Right lung (tissue), 5 donors: Measurements from ENCODE around the gene PSMD3. TPM values are rescaled to one million over a fixed set of nuclear protein-coding genes. Genes with fewer than 3 reads are reported as not detected.

Source experiments
- polyA plus RNA-seq, 5 donors: library from polyadenylated mRNA; unstranded; fragments of 120-200 nt; gene quantifications; one replicate each; pipeline versions ENCODE4 v1.2.1 to v1.2.3, GENCODE V29; 2013; ENCODE audit warnings: inconsistent platforms in 1 of 5, low replicate concordance in 1 of 5; ENCODE audit not compliant: insufficient read length in 5 of 5, insufficient read depth in 1 of 5

Gene PSMD3
- polyA plus RNA-seq, 5 donors: 74.5 to 110 (median 93.0) TPM

Other genes with a start within 250 kb of the PSMD3 start
- gene GRB7, start 242.9 kb upstream of the PSMD3 start, polyA plus RNA-seq: 10 to 100 TPM; 23.9 to 32.7 (median 28.0) TPM
- 1 to 10 TPM; 1.1 to 1.8 (median 1.3) TPM for gene IKZF3, start 116.5 kb upstream of the PSMD3 start, polyA plus RNA-seq
- not detected for gene ZPBP2, start 112.6 kb upstream of the PSMD3 start, polyA plus RNA-seq
- gene GSDMB, start 62.2 kb upstream of the PSMD3 start, polyA plus RNA-seq: 10 to 100 TPM; 19.8 to 31.2 (median 24.9) TPM
- gene ORMDL3, start 53.2 kb upstream of the PSMD3 start, polyA plus RNA-seq: 10 to 100 TPM; 76.5 to 88.5 (median 84.4) TPM
- gene LRRC3C, start 53.1 kb upstream of the PSMD3 start, polyA plus RNA-seq: under 1 TPM in 2 of 5 donors, not detected in 3; 0.18 to 0.20 TPM
- gene GSDMA, start 17.8 kb upstream of the PSMD3 start, polyA plus RNA-seq: 1 to 10 TPM in 1 of 5 donors, under 1 TPM in 4; 0.47 to 1.1 (median 0.75) TPM
- under 1 TPM in 3 of 5 donors, not detected in 2; 0.14 to 0.28 (median 0.18) TPM for gene CSF3, start 34.6 kb downstream of the PSMD3 start, polyA plus RNA-seq
- gene MED24, start 73.6 kb downstream of the PSMD3 start, polyA plus RNA-seq: 100 to 1,000 TPM in 3 of 5 donors, 10 to 100 TPM in 2; 98.3 to 131 (median 111) TPM
- gene THRA, start 82.2 kb downstream of the PSMD3 start, polyA plus RNA-seq: 10 to 100 TPM; 61.9 to 86.3 (median 72.0) TPM
- 1 to 10 TPM; 2.3 to 5.2 (median 4.6) TPM for gene NR1D1, start 119.8 kb downstream of the PSMD3 start, polyA plus RNA-seq
- 100 to 1,000 TPM; 152 to 206 (median 187) TPM for gene MSL1, start 141.2 kb downstream of the PSMD3 start, polyA plus RNA-seq
- 100 to 1,000 TPM in 4 of 5 donors, 10 to 100 TPM in 1; 96.2 to 131 (median 113) TPM for gene CASC3, start 159.7 kb downstream of the PSMD3 start, polyA plus RNA-seq
- gene RAPGEFL1, start 196.7 kb downstream of the PSMD3 start, polyA plus RNA-seq: 10 to 100 TPM in 1 of 5 donors, 1 to 10 TPM in 4; 6.3 to 10.2 (median 8.0) TPM
- gene WIPF2, start 238.5 kb downstream of the PSMD3 start, polyA plus RNA-seq: 10 to 100 TPM; 25.8 to 33.6 (median 29.9) TPM